Activated T-cell treated with anti-CD3 and anti-CD28 coated beads, Interleukin-2, amount 50 U/mL, for 24 hours (primary cell): Measurements from ENCODE around the gene RAD18.

Experiments used
- DNase-seq: peaks from one replicate; pipeline ENCODE4 v3.0.0-alpha.2; 2020
- H3K27ac Mint-ChIP-seq: 2 replicates; pipeline ENCODE4 v1.8.0; 2020; ENCODE audit warnings: mild to moderate bottlenecking, mixed read lengths
- H3K27me3 Mint-ChIP-seq: 2 replicates; pipeline ENCODE4 v1.8.0; 2020; ENCODE audit warnings: mixed read lengths
- H3K36me3 Mint-ChIP-seq: 2 replicates; pipeline ENCODE4 v1.8.0; 2020; ENCODE audit warnings: low read depth, mixed read lengths
- H3K4me1 Mint-ChIP-seq: 2 replicates; pipeline ENCODE4 v1.8.0; 2020; ENCODE audit warnings: low read depth, mixed read lengths
- H3K4me3 Mint-ChIP-seq: 2 replicates; pipeline ENCODE4 v1.8.0; 2020; ENCODE audit warnings: mild to moderate bottlenecking, moderate library complexity, mixed read lengths
- H3K9me3 Mint-ChIP-seq: 2 replicates; pipeline ENCODE4 v1.8.0; 2020; ENCODE audit warnings: mixed read lengths

The RAD18 gene

DNA sequence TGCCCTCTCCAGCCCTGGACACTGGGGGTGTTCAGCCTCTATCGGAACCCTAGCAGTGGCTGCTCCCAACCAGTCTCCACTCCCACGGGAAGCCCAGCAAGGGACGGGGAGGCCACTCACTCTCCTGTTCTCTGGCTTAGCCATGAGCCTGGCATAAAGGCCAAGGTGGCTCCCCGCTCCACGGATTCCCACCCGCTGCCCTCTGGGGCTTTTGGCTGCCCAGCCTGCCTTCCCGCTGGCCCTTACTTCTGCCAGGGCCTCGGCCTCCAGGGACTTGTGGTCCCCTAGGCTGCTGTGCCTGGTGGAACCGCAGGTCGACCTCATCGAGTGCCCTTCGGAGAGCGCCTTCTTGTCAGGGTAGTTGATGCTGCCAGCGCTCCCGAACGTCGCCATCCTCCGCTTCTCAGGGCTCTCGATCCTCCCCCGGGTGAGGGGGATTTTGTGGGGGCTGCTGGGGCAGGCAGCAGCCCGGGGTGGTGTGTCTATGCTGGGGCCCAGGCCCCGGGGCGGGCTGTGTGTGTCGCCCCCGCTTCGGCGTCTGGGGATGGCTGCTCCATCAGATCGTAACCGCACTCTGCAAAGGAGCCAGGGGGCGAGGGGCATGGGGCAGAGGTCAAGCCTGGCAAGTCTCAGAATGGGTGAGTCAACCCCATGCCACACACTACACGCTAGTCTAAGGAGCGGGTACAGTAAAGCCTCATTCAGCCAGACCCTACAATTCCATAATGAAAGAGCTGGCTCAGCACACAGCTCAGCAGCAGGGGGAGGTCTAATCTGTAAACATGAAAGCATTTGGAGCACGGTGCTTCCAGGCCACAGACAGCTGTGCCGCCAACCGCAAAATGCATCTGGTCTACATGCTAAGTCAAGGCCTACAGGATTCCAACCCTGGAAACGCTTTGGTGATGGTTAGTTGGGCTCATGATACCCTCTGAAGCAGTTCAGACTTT lies 27.3 kb upstream of the RAD18 start:
- Mint-ChIP-seq H3K4me1 (no peaks in the 10 kb centered on the region), H3K9me3 (no peaks in the 10 kb centered on the region), H3K36me3 (no peaks in the 10 kb centered on the region), H3K27ac (no peak overlapping the region), H3K27me3 (no peaks in the 10 kb centered on the region), H3K4me3 (no peak overlapping the region)
- no peak for DNase-seq

DNA sequence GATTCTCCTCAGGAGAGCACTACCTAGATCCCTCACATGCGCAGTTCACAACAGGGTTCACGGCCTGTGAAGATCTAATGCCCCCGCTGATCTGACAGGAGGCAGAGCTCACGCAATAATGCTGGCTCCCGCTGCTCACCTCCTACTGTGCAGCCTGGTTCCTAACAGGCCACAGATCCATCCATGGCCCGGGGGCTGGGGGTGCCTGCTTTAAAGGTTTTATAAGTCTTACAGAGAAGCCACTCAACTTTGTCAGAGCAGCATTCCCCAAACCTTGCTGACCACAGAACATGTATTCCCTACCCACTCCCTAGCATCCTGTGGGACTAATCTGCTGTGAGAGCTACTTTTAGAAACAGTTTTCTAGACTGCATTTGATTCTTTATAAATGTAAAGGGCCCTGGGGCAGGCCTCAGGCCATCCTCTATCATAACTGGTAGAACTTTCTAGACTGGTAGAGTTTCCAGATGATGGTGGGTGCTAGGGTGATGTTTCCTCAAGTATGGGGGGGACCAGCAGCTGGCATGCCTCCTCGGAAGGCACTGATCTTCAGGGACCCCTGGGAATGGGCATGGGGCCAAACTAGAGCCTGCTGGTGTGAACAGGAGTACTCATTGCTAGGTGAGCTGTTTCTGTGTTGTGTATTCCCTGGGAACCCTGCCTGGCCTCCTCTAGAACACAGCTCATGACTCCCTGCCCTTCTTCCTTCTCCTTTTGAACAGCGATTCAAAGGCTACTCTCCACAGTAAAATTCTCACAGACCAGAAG lies 25.7 kb upstream of the RAD18 start:
- Mint-ChIP-seq H3K36me3 (no peaks in the 10 kb centered on the region), H3K4me3 (no peak overlapping the region), H3K27me3 (no peaks in the 10 kb centered on the region), H3K9me3 (no peaks in the 10 kb centered on the region), H3K27ac (no peak overlapping the region), H3K4me1 (no peaks in the 10 kb centered on the region)
- DNase-seq, result no peak

DNA sequence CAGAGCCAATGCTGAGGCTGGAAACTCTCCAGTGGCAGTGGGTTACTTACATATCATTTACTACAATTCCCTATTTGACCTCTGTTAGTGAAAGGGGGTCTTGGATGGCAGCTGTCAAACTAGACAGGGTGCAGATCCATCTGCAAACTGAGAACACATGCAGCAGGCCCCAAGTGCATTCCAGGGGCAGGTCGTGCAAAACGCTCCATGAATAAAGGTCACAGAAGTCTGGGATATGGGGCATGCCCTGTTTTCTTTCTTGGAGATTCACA lies 25.0 kb upstream of the RAD18 start:
- no peaks in the 10 kb centered on the region for H3K27me3 Mint-ChIP-seq
- H3K4me1 Mint-ChIP-seq, result no peaks in the 10 kb centered on the region
- no peak overlapping the region for H3K27ac Mint-ChIP-seq
- H3K4me3 Mint-ChIP-seq, result no peak overlapping the region
- H3K36me3 Mint-ChIP-seq, result no peaks in the 10 kb centered on the region
- H3K9me3 Mint-ChIP-seq, result no peaks in the 10 kb centered on the region
- no peak for DNase-seq

DNA sequence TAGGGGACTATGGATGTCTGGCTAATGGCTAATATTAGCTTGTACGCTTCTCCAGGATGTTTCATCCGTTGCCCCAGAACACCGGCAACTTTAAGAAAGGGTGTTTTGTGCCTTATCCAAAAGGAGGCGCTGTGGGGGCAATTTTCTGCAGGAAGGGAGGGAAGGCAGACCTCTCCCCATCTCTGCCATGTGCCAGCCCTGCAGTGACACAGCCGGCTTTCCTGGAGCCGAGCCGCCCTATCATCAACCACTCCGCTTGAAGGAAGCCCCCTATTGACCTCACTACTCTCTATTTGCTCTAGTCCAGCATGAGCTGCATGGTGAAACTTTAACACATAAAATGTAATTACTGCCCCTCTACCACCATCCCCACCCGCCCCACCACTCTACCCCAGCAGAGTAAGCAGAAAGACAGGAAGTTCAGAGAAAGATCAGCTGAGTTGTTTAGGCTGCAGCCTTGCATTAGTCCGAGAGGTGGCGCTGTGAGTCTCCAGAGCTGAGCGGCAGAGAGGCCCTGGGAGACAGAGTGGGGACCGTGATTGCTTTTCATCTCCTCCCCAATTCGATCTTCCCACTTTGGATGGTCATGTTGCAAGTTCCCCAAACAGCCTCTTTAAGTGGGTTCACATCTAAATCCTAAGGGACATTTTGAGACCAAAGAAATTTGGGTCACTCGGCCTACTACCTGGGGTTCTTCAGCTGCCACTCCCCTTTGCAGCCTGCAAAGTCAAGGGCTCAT lies 24.5 kb upstream of the RAD18 start:
- Mint-ChIP-seq H3K9me3 (no peaks in the 10 kb centered on the region), H3K27me3 (no peaks in the 10 kb centered on the region), H3K4me1 (no peaks in the 10 kb centered on the region), H3K27ac (no peak overlapping the region), H3K4me3 (no peak overlapping the region), H3K36me3 (no peaks in the 10 kb centered on the region)
- peak; percentile 65 for DNase-seq

DNA sequence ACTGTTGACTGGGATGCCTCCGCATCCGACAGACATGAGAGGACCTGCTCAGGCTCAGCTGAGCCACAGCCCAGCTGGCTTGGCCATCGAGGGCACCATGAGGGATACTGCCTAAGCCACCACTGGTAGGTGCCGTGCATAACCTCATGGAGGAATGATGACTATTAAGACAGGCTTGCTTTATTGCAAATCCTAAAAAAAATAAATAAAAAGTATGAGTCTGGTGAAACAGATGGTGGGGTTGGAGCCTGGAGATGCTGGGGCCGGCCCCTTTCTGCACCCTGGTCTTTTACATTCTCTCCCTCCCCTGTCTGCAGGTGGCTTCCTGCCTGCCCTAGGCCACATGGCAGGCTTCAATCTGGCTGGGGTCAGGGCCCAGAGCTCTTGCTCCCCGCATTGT lies 24.0 kb upstream of the RAD18 start:
- DNase-seq, result no peak
- H3K9me3 Mint-ChIP-seq, result no peaks in the 10 kb centered on the region

DNA sequence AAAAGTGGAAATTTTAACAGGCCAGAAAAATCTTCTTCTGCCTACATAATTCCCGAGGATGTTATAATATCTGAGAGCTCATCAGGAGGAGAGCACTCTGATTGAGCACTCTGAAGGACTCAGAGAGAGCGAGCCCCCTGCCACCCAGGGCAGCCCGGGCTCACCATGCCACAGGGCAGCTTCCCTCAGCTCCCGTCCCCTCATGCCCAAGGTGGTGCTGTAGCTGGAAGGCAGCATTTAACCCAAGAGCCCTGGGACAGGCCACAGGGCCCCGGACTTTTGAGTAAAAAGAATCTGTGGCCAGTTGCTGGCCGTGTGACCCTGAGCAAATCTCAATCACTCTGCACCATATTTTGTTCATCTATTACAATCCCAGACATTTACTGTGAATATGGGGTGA lies 23.5 kb upstream of the RAD18 start:
- Mint-ChIP-seq H3K4me1 (no peaks in the 10 kb centered on the region), H3K4me3 (no peak overlapping the region), H3K36me3 (no peaks in the 10 kb centered on the region), H3K9me3 (no peaks in the 10 kb centered on the region), H3K27me3 (peaks cover 2% of the 10 kb centered on the region), H3K27ac (no peak overlapping the region)
- DNase-seq, result no peak

More for the DNA sequence above, 24.0 kb upstream of the RAD18 start:
- Mint-ChIP-seq H3K4me1 (no peaks in the 10 kb centered on the region), H3K4me3 (no peak overlapping the region), H3K36me3 (no peaks in the 10 kb centered on the region), H3K27me3 (no peaks in the 10 kb centered on the region), H3K27ac (no peak overlapping the region)

DNA sequence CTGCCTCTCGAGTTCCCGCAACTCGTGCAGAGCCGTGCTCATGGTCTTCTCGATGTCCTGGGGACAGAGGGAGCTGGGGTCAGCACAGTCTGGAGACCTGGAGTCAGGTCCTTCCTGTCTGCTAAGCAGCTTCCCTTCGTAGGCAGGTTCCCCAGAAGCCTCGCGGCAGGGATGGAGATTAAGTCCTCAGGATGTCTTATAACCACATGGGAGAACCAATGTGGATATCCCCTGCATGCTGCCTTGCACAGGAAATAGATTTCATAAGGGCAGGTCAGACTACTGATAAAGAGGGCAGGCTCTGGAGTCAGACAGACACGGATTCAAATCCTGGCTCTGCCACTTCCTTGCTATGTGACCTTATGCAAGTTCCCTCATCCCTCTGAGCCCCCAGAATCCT lies 22.6 kb upstream of the RAD18 start:
- peaks cover 7% of the 10 kb centered on the region for H3K27me3 Mint-ChIP-seq
- no peak overlapping the region for H3K27ac Mint-ChIP-seq
- H3K9me3 Mint-ChIP-seq, result no peaks in the 10 kb centered on the region
- no peaks in the 10 kb centered on the region for H3K36me3 Mint-ChIP-seq
- no peak for DNase-seq
- H3K4me1 Mint-ChIP-seq, result no peaks in the 10 kb centered on the region
- H3K4me3 Mint-ChIP-seq, result no peak overlapping the region

DNA sequence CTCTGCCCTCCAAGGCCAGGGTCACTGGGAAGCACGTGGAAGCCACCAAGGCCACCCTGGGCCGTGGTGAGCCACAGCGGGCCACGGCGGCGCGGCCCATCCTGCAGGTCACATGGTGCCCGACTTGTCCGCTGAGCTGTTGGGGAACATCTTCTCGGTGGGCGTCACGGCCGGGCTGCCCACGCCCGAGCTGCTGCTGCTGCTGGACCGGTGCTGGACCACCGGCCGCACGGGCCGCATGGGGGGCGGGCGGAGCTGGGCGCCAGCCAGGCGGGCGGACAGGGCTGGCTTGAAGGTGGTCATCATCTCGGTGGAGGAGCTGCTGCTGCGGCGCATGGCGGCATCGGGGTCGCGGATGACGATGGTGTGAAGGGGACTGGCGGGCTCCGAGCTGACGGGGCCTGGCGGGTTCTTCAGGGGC lies 22.1 kb upstream of the RAD18 start:
- H3K27me3 Mint-ChIP-seq, result peaks cover 12% of the 10 kb centered on the region
- no peak for DNase-seq
- H3K9me3 Mint-ChIP-seq, result no peaks in the 10 kb centered on the region
- H3K4me1 Mint-ChIP-seq, result no peaks in the 10 kb centered on the region
- no peak overlapping the region for H3K27ac Mint-ChIP-seq
- no peaks in the 10 kb centered on the region for H3K36me3 Mint-ChIP-seq
- no peak overlapping the region for H3K4me3 Mint-ChIP-seq

DNA sequence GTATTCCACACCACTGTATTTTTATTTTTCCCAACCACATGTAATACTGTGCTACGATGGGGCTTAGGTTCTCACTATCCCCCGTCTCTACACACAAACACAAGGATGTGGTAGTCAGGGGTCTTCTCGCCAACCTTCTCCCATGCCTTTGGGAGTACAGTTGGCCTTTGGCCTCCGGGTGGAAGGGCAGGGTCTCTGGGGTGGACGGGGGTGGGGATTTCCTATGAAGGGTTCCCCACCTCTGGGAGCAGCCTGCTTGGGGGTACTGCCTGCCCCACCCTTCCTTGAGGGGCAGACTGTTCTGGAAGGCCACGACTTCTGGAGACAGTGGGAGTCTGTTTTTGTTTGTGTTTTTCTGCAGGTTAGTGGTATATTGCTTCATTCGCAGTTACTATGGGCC lies 21.3 kb upstream of the RAD18 start:
- peaks cover 18% of the 10 kb centered on the region for H3K27me3 Mint-ChIP-seq
- H3K27ac Mint-ChIP-seq, result no peak overlapping the region
- H3K4me3 Mint-ChIP-seq, result no peak overlapping the region
- H3K4me1 Mint-ChIP-seq, result no peaks in the 10 kb centered on the region
- H3K36me3 Mint-ChIP-seq, result no peaks in the 10 kb centered on the region
- no peak for DNase-seq
- H3K9me3 Mint-ChIP-seq, result no peaks in the 10 kb centered on the region

DNA sequence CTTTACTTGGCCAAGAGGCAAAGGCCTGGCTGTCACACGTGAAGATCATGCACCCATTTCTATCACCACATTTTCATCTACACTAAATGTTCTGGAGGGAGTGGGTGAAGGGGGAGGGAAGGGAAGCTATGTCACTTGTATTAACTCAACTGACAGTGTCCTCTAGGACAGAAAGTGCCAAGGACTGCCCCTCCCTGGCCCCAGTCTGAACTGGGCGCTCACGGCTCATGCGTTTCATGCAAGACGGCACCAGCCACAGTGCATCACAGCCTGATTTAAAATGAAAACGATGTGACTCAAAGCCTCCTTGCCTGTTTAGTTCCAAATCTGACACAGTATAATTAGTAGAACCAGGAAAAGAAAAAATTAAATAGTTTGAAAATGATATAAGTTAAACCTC lies 20.8 kb upstream of the RAD18 start:
- no peak for DNase-seq
- Mint-ChIP-seq H3K27me3 (peaks cover 22% of the 10 kb centered on the region), H3K27ac (no peak overlapping the region), H3K4me3 (no peak overlapping the region), H3K9me3 (no peaks in the 10 kb centered on the region), H3K4me1 (no peaks in the 10 kb centered on the region), H3K36me3 (no peaks in the 10 kb centered on the region)

DNA sequence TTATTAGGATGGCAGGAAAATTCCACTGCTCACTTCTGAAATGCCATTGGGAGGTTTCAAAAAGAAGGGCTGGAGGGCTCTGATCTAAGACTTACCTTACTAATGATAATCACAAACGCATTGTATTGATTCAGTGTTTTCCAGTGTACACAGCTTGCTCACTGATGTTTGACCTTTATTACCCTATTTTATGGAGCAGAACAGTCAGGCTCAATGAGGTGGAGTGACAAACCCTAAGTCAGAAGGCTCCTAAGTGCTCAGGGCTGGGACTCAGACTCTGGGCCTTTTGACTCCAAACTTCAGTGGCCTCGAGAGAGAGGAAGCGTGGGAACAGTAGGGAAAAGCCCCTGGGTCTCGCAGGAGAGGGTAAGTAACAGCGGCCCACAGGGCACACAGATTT lies 20.3 kb upstream of the RAD18 start:
- H3K27me3 Mint-ChIP-seq, result peaks cover 22% of the 10 kb centered on the region
- no peak for DNase-seq
- no peak overlapping the region for H3K27ac Mint-ChIP-seq
- H3K36me3 Mint-ChIP-seq, result no peaks in the 10 kb centered on the region
- H3K4me1 Mint-ChIP-seq, result no peaks in the 10 kb centered on the region
- H3K4me3 Mint-ChIP-seq, result no peak overlapping the region
- H3K9me3 Mint-ChIP-seq, result no peaks in the 10 kb centered on the region

DNA sequence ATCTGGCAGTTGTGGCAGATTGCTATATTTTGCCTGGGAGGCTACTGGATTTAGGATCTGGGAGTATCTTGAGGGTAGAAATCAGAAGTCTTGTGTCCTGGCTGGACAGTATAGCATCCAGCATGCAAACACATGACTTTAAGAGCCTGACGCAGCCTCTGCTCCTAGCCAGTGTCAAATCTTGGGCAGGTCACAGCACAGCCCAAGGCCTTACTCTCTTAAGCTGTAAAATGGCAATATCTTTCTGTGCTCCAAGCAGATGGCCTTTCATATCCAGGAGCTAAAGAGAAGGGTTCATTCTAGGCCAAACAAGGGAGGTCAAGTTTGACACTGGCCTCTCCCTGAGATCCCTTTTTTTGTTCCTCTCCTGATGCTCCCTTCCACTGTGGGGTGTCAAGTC lies 19.8 kb upstream of the RAD18 start:
- Mint-ChIP-seq H3K27ac (no peak overlapping the region), H3K27me3 (peaks cover 26% of the 10 kb centered on the region), H3K36me3 (no peaks in the 10 kb centered on the region), H3K9me3 (no peaks in the 10 kb centered on the region), H3K4me1 (no peaks in the 10 kb centered on the region), H3K4me3 (no peak overlapping the region)
- DNase-seq, result no peak

DNA sequence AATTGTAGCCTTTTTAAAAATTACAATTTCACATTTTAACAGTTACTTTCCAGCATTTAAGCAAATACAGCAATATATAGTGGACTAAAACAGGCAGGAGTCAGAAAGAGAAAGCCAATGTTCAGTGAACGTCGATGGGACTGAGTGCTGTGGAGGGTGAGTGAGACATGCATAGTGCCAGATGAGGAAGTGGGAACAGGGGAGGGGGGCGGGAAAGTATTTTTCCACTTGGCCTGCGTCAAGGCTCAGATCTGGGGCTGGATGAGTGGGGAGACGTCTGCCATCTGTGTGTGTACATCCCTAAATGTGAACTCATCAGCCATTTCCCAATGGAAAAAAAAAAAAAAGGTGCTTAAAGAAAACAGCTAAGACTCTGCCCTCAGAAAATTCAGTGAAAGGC lies 19.2 kb upstream of the RAD18 start:
- Mint-ChIP-seq H3K27ac (no peak overlapping the region), H3K4me3 (no peak overlapping the region), H3K4me1 (no peaks in the 10 kb centered on the region), H3K36me3 (no peaks in the 10 kb centered on the region), H3K9me3 (no peaks in the 10 kb centered on the region), H3K27me3 (peaks cover 31% of the 10 kb centered on the region)
- DNase-seq, result no peak

DNA sequence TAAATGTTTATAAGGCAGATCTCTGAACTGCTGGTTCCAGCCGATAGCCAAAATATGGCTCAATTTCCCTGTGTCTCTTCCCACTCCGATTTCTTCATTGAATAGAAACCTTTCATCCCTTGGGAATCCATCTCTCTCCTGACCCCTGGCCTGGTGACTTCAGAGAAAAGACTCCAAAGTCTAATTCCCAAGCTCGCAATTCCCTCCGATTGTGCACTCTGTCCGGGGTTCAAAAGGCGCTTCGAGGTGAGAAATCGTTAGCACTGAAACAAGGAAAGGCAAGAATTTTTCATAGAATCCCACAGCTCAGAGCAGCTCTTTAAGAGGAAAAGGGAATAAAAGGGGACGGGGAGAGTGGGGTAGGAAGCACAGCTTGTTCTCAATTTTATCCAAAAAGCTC lies 18.4 kb upstream of the RAD18 start:
- H3K36me3 Mint-ChIP-seq, result no peaks in the 10 kb centered on the region
- no peaks in the 10 kb centered on the region for H3K4me1 Mint-ChIP-seq
- no peaks in the 10 kb centered on the region for H3K9me3 Mint-ChIP-seq

DNA sequence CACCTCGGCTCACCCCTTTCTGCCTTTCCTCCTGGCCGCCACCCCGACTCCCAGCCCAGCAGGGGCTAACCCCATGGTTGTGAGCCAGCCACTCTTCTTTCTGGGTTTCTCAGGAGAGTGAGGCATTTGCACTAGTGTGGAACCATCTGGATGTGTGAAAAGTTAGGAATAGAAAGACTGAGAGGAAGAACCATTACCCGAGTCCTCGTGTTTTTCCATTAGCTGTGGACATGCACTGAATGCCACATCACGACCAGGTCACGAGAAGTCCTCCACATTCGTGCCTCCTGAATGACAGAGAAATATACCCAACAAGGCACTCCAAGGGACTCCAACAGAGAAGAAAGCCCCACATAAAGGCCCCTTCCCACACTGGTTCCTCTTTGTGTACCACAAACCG lies 18.0 kb upstream of the RAD18 start:
- no peak for DNase-seq
- H3K4me1 Mint-ChIP-seq, result no peaks in the 10 kb centered on the region
- no peaks in the 10 kb centered on the region for H3K9me3 Mint-ChIP-seq
- no peak overlapping the region for H3K27ac Mint-ChIP-seq
- H3K36me3 Mint-ChIP-seq, result no peaks in the 10 kb centered on the region
- H3K4me3 Mint-ChIP-seq, result no peak overlapping the region
- H3K27me3 Mint-ChIP-seq, result peaks cover 31% of the 10 kb centered on the region

More for the DNA sequence above, 18.4 kb upstream of the RAD18 start:
- peaks cover 31% of the 10 kb centered on the region for H3K27me3 Mint-ChIP-seq
- DNase-seq, result no peak
- no peak overlapping the region for H3K4me3 Mint-ChIP-seq
- no peak overlapping the region for H3K27ac Mint-ChIP-seq
